Activated CD4-positive, alpha-beta memory T cell treated with anti-CD3 and anti-CD28 coated beads for 36 hours (primary cell): Measurements from ENCODE around the gene ZIC5. TPM values are rescaled to one million over a fixed set of nuclear protein-coding genes. Genes with fewer than 3 reads are reported as not detected.

Experiments used
- CTCF ChIA-PET: fragments of 350-600 bp; sonication (Branson Sonifier 250); formaldehyde crosslinking; loops from one replicate; lab custom pipeline; 2021; ENCODE audit warnings: antibody characterized with exemption, inconsistent platforms; lab: Charles Lee
- POLR2A ChIA-PET: fragments of 350-600 bp; sonication (Branson Sonifier 250); formaldehyde crosslinking; loops from one replicate; lab custom pipeline; 2021; ENCODE audit warnings: antibody characterized with exemption; lab: Charles Lee
- DNase-seq: peaks from one replicate; pipeline ENCODE4 v3.0.0-alpha.2; 2020
- H3K27ac Mint-ChIP-seq: one replicate; pipeline ENCODE4 v1.8.0; 2021; ENCODE audit warnings: mixed read lengths
- H3K27me3 Mint-ChIP-seq: one replicate; pipeline ENCODE4 v1.8.0; 2021; ENCODE audit warnings: mixed read lengths
- H3K36me3 Mint-ChIP-seq: one replicate; pipeline ENCODE4 v1.8.0; 2021; ENCODE audit warnings: mixed read lengths
- H3K4me1 Mint-ChIP-seq: one replicate; pipeline ENCODE4 v1.8.0; 2021; ENCODE audit warnings: low read depth, mixed read lengths
- H3K4me3 Mint-ChIP-seq: one replicate; pipeline ENCODE4 v1.8.0; 2021; ENCODE audit warnings: mild to moderate bottlenecking, mixed read lengths
- H3K9me3 Mint-ChIP-seq: one replicate; pipeline ENCODE4 v1.8.0; 2021; ENCODE audit warnings: mixed read lengths
- intact Hi-C: fragments of 100-400 bp; cut with micrococcal nuclease; formaldehyde crosslinking; loops from one replicate; pipeline ENCODE4 v1.15.1; 2023
- total RNA-seq, 2 experiments: library from RNA; stranded (reverse); gene quantifications; one replicate each; pipeline ENCODE4 v1.2.3, GENCODE V29; 2021

ZIC5 gene
- total RNA-seq, 2 experiments from 2014 or later = not detected

DNA sequence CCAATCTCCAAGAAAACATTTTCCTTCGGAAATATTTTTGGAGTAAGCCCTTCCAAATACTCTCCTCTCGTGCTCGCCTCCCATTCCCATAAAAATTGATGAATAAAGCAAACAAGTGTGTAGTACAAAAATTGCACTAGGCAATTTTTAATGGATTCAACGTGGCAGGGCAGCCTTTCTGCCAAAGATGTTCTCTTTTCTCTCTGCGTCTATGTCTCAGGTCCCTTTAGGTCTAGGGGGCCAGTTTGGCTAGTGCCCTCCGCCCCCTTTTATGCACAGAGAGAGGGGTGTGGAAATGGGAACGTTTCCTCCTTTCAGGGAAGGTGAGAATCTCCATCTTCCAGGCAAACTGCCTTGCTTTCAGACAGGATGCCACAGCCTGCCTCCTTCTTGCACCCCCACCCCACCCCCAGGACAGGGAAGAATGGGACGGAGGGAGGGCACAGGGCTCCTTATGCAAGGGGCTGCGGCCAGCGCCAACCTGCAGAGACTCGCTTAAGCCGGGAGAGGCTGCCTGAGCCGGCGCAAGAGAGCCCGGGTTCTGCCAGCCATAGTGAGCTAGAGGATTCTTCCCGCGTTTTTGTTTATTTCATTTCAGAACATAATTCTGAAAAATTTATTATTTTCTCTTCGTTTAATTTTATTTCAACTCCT is 7.4 kb upstream of the ZIC5 start:
- Mint-ChIP-seq H3K4me1 (peaks cover 18% of the 10 kb centered on the region), H3K9me3 (peaks cover 3% of the 10 kb centered on the region), H3K27ac (no peak overlapping the region), H3K36me3 (peaks cover 11% of the 10 kb centered on the region), H3K27me3 (peaks cover 69% of the 10 kb centered on the region), H3K4me3 (no peak overlapping the region)
- POLR2A ChIA-PET = no interaction called here
- intact Hi-C loops = loop anchor here (2.0 to 5.0 kb wide), 2 partner anchors 16 to 322 kb away; no protein-coding TSS in a partner anchor
- no peak for DNase-seq
- CTCF ChIA-PET = no interaction called here

DNA sequence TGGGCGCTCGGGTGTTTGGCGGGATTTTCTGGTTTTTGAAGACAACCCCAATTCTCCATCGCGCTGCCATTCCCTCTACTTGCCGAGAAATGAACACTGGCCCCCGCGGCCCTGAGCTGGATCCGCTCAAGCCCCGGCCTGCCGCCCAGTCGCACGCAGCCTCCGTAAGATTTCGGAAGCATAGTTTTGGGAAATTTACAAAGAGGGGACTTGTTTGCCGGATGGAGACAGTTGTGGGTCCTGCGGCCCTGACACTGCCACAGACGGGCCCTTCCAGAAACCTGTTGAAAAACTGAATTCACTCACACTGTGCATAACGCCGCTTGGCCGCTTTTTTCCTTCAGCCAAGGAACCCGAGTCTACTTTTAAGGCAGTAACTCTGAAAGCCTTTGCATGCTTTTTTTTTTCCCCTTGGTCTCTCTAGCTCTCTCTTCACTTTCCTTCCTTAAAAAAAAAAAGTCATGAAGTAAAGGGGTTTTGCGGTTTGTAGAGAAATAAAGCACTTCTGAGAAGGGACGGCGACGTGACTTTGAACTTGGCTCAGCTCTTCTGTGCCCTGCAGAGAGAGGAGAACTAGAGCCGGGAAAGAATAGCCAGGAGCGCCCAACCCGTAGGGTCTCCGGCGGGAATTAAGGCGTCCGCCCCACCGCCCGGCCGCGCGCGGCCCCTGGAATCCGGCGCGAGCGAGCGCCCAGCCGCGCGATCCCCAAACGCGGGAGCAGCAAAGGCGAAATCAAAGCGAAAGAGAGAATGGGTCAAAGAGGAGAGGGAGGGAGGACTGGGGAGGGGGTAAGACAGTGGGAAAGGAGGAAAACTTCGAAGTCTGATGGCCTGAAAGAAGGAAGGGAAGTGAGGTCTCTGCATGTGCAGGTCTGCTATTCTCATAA is 6.6 kb upstream of the ZIC5 start:
- intact Hi-C loops = loop anchor here (2.0 to 5.0 kb wide), 2 partner anchors 17 to 321 kb away; no protein-coding TSS in a partner anchor
- DNase-seq = no peak
- H3K4me3 Mint-ChIP-seq = no peak overlapping the region
- H3K27ac Mint-ChIP-seq = no peak overlapping the region
- H3K4me1 Mint-ChIP-seq = peaks cover 14% of the 10 kb centered on the region
- ChIA-PET CTCF (no interaction called here), POLR2A (no interaction called here)
- peaks cover 6% of the 10 kb centered on the region for H3K9me3 Mint-ChIP-seq
- H3K36me3 Mint-ChIP-seq = peaks cover 7% of the 10 kb centered on the region
- peaks cover 69% of the 10 kb centered on the region for H3K27me3 Mint-ChIP-seq

DNA sequence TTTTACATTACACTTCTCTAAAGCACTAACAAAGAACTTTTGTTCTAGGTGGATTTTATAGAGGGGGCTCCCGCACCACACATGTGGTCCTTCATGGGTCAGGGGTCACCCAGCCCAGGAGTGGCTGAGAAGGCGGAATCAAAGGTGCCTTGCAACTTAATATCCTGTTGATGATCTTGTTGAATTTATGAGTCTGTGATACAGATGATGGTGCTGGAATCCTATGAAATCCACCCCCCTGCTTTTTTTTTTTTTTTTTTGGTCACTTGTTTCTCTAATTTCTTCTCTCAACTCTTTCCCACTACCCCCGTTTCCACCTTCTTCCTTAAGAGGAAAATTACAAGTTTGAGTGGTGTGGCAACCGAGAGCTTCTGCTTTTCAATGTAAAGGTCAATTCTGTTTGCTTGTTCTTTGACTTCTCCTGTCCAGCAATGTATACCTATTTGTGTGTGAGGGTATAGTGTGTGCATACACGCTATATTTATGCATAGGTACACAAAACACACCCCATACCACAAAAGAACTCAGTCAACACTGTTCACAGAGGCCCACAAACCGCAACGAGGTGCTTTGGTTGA is 5.9 kb upstream of the ZIC5 start:
- Mint-ChIP-seq H3K4me3 (no peak overlapping the region), H3K36me3 (peaks cover 7% of the 10 kb centered on the region), H3K9me3 (peaks cover 7% of the 10 kb centered on the region), H3K27ac (no peak overlapping the region), H3K4me1 (peaks cover 8% of the 10 kb centered on the region), H3K27me3 (peaks cover 66% of the 10 kb centered on the region)
- no peak for DNase-seq
- intact Hi-C loops = loop anchor here (5.0 kb wide), 1 partner anchor 320 kb away; no protein-coding TSS in a partner anchor
- CTCF ChIA-PET = no interaction called here
- POLR2A ChIA-PET = no interaction called here

DNA sequence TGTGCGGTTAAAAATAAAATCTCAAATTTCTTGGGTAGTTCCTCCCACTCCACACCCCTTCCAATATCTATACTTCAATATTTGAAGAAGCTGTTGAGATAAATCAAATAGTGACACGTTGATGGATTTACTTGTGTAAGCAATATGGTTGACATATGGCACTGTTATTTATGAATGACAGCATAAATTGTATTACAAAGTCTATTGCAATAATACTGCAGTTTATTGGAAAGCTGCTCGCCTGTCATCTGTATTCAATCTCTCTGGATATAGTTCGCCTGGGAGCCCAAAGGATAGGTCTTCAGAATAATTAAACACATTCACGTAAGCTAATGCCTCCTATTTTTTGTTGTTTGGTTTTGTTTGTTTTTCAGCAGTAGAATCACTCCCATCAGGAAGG is 5.0 kb upstream of the ZIC5 start:
- Mint-ChIP-seq H3K4me3 (no peak overlapping the region), H3K36me3 (peaks cover 7% of the 10 kb centered on the region), H3K9me3 (peaks cover 10% of the 10 kb centered on the region), H3K4me1 (peaks cover 8% of the 10 kb centered on the region), H3K27ac (no peak overlapping the region), H3K27me3 (peaks cover 74% of the 10 kb centered on the region)
- no peak for DNase-seq
- intact Hi-C loops = loop anchor here (5.0 kb wide), 1 partner anchor 319 kb away; no protein-coding TSS in a partner anchor
- ChIA-PET POLR2A (no interaction called here), CTCF (no interaction called here)

DNA sequence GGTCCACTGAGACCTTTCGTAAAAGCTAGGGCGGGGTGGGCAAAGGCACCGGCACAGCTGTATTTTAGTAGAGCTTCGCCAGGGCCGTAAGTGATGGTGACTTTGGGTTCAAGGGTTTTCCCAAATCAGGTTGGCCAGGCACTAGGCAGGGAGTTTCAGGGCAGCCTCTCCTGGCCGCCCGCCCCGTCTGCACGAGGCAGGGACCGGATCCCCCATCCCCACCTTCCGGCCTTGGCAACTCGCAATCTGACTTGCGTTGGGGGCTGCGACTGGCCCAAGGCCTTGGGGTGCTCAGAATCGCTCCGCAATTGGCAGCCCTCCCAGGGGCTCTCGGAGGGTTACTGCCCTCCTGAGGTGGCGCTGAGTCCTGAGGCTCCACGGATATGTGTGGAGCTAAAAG is 4.1 kb upstream of the ZIC5 start:
- H3K36me3 Mint-ChIP-seq = peaks cover 7% of the 10 kb centered on the region
- H3K27me3 Mint-ChIP-seq = peaks cover 76% of the 10 kb centered on the region
- ChIA-PET CTCF (no interaction called here), POLR2A (no interaction called here)
- H3K27ac Mint-ChIP-seq = peak overlapping the region; percentile 45
- H3K4me3 Mint-ChIP-seq = no peak overlapping the region
- intact Hi-C loops = loop anchor here (5.0 kb wide), 1 partner anchor 318 kb away; no protein-coding TSS in a partner anchor
- peaks cover 8% of the 10 kb centered on the region for H3K4me1 Mint-ChIP-seq
- DNase-seq = no peak
- peaks cover 10% of the 10 kb centered on the region for H3K9me3 Mint-ChIP-seq

DNA sequence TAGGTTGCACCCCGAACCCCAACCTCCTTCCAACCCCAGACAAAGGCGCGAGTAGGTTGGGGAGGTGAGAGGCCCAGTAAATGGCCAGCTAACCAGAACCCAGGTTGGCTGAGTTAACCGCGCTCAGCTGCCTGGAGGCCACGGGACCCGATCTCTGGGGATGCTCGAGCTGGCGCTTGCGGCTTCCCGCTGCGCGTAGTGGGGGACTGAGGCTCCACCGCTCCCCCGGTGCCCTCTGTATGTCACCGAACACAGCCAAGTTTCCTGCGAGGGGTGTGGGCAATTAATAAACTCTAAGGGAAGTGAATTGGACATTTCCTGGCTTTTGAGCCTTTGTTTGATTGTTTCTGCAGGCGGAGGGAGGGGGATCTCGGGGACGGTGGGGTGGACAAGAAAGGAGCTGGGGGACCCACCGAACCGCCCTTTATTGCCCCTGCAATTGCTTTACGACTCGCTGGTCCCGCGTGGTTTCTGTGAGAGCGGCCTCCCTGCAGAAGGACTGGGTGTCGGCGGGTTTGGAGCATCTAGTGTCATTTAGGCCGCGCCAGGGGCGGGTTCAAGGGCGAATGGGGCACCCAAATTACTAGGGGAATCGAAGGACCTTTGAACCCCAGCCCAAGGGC is 3.5 kb upstream of the ZIC5 start:
- intact Hi-C loops = loop anchor here (5.0 kb wide), 1 partner anchor 318 kb away; no protein-coding TSS in a partner anchor
- H3K4me1 Mint-ChIP-seq = peaks cover 9% of the 10 kb centered on the region
- ChIA-PET POLR2A (no interaction called here), CTCF (no interaction called here)
- DNase-seq = no peak
- no peak overlapping the region for H3K27ac Mint-ChIP-seq
- H3K27me3 Mint-ChIP-seq = peaks cover 77% of the 10 kb centered on the region
- peaks cover 10% of the 10 kb centered on the region for H3K9me3 Mint-ChIP-seq
- no peak overlapping the region for H3K4me3 Mint-ChIP-seq
- peaks cover 7% of the 10 kb centered on the region for H3K36me3 Mint-ChIP-seq

DNA sequence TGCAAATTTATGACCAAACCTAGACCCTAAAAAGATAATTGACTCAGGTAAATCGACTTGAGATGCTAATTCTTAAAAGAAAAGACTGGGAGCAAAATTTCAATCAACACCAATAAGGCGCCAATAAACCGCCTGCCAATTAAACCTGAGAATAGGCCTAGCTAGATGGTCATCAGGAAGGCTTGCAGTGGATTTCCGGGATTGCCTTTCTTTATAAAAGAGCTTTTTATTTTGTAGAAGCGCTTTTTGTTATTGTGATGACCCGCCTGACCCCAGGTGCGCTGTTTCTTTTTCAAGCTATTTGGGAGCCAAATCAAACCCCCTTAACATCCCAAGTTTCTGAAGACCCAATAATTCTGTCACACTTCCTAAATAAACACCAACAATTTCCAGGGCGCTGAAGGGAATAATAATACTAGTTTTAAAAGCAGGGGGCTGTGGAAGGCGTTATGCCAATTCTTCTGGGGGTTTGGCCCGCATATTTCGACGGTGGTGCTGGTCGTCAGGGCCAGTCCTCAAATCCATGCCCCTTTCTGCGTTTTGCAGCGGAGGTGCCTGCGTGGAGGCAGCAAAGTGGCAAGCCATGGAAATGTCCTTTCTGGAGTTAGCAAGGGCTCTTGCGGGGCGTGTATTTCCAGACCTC is 2.9 kb upstream of the ZIC5 start:
- Mint-ChIP-seq H3K27me3 (peaks cover 79% of the 10 kb centered on the region), H3K27ac (no peak overlapping the region), H3K9me3 (peaks cover 10% of the 10 kb centered on the region), H3K4me1 (peaks cover 11% of the 10 kb centered on the region), H3K36me3 (peaks cover 10% of the 10 kb centered on the region), H3K4me3 (no peak overlapping the region)
- ChIA-PET POLR2A (no interaction called here), CTCF (interaction anchor here (0.7 kb wide), 1 partner anchor 43 kb away, joined by 3 read pairs; no protein-coding TSS in a partner anchor)
- DNase-seq = no peak
- intact Hi-C loops = no loop called here

DNA sequence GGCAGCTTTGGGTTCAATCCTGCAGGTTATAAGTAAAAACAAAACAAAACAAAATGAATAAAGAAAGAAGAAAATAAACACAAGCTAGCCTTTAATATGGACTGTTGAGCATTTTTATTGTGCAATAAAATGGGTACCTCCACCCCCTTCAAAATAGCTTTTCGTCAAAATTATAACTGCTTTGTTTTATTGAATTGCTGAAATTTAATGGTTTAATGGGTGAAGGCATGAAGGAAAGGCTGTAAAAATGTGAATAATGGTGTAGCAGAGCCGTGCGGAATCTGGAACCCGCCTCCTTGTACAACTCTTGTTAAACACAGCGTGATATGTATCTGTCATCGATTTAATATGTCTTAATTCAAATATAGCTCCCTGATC is 2.2 kb upstream of the ZIC5 start:
- Mint-ChIP-seq H3K4me3 (no peak overlapping the region), H3K9me3 (peaks cover 10% of the 10 kb centered on the region), H3K27me3 (peaks cover 82% of the 10 kb centered on the region), H3K36me3 (peaks cover 15% of the 10 kb centered on the region), H3K27ac (no peak overlapping the region), H3K4me1 (peaks cover 17% of the 10 kb centered on the region)
- CTCF ChIA-PET = interaction anchor here (0.7 kb wide), 1 partner anchor 43 kb away, joined by 3 read pairs; no protein-coding TSS in a partner anchor
- POLR2A ChIA-PET = no interaction called here
- intact Hi-C loops = no loop called here
- DNase-seq = no peak

DNA sequence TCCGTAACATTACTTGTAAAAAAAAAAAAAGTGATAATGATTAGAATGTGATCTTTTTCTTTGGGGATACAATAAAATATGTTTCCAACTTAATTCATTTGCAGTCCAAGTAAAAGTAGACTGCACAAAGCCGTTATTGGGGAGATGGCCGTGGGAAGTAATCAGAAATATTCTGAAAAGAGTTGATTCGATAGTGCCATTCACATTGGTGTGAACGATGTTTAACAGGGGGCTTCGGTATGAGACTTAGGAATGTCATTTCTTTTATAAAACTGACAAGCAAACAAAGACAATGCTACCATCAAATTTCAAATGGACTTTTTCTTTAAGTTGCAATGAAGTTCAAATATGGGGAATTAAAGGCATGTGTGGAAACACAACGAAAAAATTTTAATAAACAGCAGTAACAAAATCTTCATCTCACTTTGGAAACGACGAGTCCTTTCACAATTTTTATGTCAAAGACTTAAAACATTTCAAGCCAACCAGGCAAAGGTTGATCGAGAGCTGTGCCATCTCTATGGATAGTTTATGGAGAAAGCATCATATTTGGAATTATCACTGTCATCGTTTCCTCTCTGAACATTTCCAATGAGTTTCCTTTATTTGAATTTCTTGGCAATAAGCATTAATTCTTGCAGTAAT is 1.7 kb upstream of the ZIC5 start:
- POLR2A ChIA-PET = no interaction called here
- Mint-ChIP-seq H3K27me3 (peaks cover 77% of the 10 kb centered on the region), H3K4me3 (no peak overlapping the region), H3K9me3 (peaks cover 10% of the 10 kb centered on the region), H3K36me3 (peaks cover 15% of the 10 kb centered on the region), H3K27ac (peak overlapping the region; percentile 50), H3K4me1 (peaks cover 12% of the 10 kb centered on the region)
- intact Hi-C loops = no loop called here
- CTCF ChIA-PET = no interaction called here
- DNase-seq = no peak

DNA sequence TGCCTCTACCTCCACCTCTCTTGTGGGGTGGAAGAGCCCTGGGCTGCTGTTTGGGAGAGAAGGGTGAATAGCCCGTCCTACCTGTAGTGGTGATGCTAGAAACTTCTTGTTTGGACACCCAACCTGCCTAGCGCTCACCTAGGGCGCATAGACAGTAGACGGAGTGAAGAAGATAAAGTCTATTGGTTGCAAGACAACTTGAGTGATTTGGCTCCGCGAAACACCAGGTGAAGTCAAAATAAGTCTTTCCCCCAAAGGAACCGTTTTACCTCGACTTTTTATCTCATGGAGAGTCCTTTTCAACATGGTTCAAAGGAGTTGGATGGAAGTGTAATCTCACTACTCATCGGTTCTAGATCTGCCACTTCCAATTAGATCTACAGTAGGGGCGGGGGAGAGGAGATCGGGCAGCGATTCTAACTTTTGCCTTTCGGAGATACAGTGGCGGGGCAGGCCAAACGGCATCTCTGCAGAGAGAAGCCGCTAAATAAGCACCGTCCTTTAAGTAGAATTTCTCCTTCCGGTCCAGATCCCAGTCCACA is 694 bp upstream of the ZIC5 start:
- peaks cover 17% of the 10 kb centered on the region for H3K4me1 Mint-ChIP-seq
- peaks cover 10% of the 10 kb centered on the region for H3K9me3 Mint-ChIP-seq
- peaks cover 74% of the 10 kb centered on the region for H3K27me3 Mint-ChIP-seq
- ChIA-PET CTCF (no interaction called here), POLR2A (no interaction called here)
- peak overlapping the region; percentile 76 for H3K27ac Mint-ChIP-seq
- H3K36me3 Mint-ChIP-seq = peaks cover 14% of the 10 kb centered on the region
- no peak for DNase-seq
- intact Hi-C loops = no loop called here
- no peak overlapping the region for H3K4me3 Mint-ChIP-seq
